ENCODE measurements around the gene R3HDM1.
"Not testable (repeated sequence)": the region's sequence is repeated elsewhere in the genome, so short reads cannot be mapped to it uniquely, and the experiment has no call there.

The R3HDM1 gene

DNA sequence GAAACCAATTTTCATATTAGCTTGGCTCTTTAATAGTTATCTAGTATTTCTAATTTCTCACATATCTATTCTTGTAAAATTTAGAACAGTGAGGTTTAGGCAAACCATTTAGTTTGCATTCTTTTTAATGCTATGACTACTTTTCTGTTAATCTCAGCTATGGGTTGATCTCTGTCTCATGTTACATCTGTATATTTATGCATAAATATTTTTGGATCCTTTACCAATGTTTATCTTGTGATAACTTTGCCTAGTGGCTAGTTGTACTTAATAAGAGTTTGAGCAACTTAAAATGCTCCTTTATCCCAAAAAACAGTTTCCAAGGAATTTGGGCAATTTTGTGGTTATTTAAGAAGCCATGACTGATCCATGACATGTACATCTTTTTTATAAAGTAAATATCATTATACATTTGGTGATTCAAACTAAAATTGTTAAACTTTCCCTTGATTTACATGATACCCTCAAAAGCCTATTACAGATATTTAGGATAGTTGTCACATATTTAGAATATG, 86.3 kb downstream of the R3HDM1 start:
- Histone ChIP-seq H3K4me1 (ENCODE audit: insufficient read depth, low read length) (no peaks in the 10 kb centered on the region), H3K9ac (ENCODE audit: low read depth, low read length) (no peak overlapping the region), H3K27ac (ENCODE audit: low read length) (no peak overlapping the region)

DNA sequence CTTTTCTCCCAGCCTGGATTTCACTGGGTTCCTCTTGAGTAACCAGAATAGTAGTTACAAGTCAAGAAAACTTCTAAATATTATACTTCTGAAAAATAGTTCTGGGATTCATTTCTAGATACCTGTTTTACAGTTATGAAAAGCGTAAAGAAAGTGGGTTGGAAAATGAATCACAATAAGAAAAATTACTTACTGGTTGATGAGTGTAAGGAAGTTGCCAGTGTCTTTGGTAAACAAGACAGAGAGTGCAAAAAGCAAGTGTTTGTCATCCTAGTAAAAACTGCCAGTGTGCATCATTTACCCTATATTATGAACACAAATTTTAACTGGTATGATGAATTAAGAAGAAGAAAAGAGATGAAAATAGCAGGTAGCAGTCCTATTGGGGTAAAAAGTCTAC, 88.9 kb downstream of the R3HDM1 start:
- no peak overlapping the region for H3K4me3 ChIP-seq (ENCODE audit: low read length)
- no peaks in the 10 kb centered on the region for H3K27me3 ChIP-seq (ENCODE audit: insufficient read depth, low read length)
- H3K9ac ChIP-seq (ENCODE audit: low read depth, low read length) = no peak overlapping the region
- no peaks in the 10 kb centered on the region for H3K9me3 ChIP-seq (ENCODE audit: insufficient read depth, low read depth, low read length)
- H3K4me1 ChIP-seq (ENCODE audit: insufficient read depth, low read length) = no peaks in the 10 kb centered on the region
- H3K27ac ChIP-seq (ENCODE audit: low read length) = no peak overlapping the region
- peaks cover 22% of the 10 kb centered on the region; the same call in 1 of the 2 replicates for H3K36me3 ChIP-seq (ENCODE audit: insufficient read depth, low read depth, low read length)

More for the DNA sequence above, 86.3 kb downstream of the R3HDM1 start:
- Histone ChIP-seq H3K9me3 (ENCODE audit: insufficient read depth, low read depth, low read length) (no peaks in the 10 kb centered on the region), H3K4me3 (ENCODE audit: low read length) (no peak overlapping the region), H3K27me3 (ENCODE audit: insufficient read depth, low read length) (no peaks in the 10 kb centered on the region), H3K36me3 (ENCODE audit: insufficient read depth, low read depth, low read length) (peaks cover 12% of the 10 kb centered on the region; the same call in 1 of the 2 replicates)

DNA sequence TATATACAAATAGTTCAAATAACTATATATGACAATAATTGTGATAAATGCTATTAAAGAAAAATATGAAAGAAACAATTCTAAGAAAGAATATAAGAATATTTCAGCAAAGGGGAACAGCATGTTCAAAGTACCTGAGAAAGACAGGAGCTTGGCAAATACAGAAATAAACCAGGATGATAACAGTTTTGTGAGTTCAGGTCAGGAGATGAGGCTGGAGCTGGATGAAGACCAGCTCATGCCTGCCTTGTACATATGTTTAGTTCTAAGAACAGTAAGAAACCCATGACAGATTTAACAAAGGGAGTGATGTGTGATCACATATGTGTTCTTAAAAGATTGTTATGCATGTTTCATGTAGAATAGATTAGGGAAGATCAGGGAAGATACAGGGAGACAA, 98.2 kb downstream of the R3HDM1 start:
- no peaks in the 10 kb centered on the region for H3K4me1 ChIP-seq (ENCODE audit: insufficient read depth, low read length)
- no peak overlapping the region for H3K27ac ChIP-seq (ENCODE audit: low read length)
- H3K9me3 ChIP-seq (ENCODE audit: insufficient read depth, low read depth, low read length) = no peaks in the 10 kb centered on the region
- peaks cover 15% of the 10 kb centered on the region for H3K36me3 ChIP-seq (ENCODE audit: insufficient read depth, low read depth, low read length)
- no peak overlapping the region for H3K4me3 ChIP-seq (ENCODE audit: low read length)
- H3K27me3 ChIP-seq (ENCODE audit: insufficient read depth, low read length) = no peaks in the 10 kb centered on the region
- no peak overlapping the region for H3K9ac ChIP-seq (ENCODE audit: low read depth, low read length)

DNA sequence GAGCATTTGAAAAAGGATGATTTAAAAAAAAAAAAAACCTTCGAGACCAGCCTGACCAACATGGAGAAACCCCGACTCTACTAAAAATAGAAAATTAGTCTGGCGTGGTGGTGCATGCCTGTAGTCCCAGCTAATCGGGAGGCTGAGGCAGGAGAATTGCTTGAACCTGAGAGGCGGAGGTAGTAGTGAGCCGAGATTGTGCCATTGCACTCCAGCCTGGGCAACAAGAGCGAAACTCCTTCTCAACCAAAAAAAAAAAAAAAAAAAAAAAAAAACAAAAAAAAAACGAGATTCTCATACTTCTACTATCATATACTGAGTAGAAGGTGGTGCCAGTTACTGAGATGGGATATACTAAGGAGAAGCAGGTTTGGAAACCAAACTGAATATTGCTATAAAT, 98.8 kb downstream of the R3HDM1 start:
- not testable (repeated sequence) for H3K4me3 ChIP-seq (ENCODE audit: low read length)

DNA sequence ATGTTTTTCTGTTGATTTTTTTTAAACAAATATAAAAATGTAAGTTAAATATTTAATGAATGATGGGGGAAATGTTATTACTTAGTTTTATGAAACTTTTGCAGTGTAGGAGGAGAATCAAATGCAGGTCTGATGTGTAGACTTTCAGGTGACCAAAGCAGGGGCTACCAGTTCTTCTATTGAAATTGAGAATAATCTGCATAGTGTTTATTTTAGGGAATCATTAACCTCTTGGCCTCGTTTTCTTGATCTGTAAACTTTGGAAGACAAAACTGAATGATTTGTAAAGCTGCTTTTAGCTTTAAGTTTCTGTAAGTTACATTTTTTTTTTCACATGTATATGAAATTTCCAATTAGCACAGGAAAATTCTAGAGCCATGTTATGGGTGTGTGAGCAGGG, 99.2 kb downstream of the R3HDM1 start:
- Histone ChIP-seq H3K9me3 (ENCODE audit: insufficient read depth, low read depth, low read length) (no peaks in the 10 kb centered on the region), H3K36me3 (ENCODE audit: insufficient read depth, low read depth, low read length) (peaks cover 22% of the 10 kb centered on the region), H3K4me3 (ENCODE audit: low read length) (no peak overlapping the region), H3K4me1 (ENCODE audit: insufficient read depth, low read length) (no peaks in the 10 kb centered on the region), H3K27me3 (ENCODE audit: insufficient read depth, low read length) (no peaks in the 10 kb centered on the region), H3K27ac (ENCODE audit: low read length) (no peak overlapping the region), H3K9ac (ENCODE audit: low read depth, low read length) (no peak overlapping the region)

More for the DNA sequence above, 98.8 kb downstream of the R3HDM1 start:
- not testable (repeated sequence) for H3K27ac ChIP-seq (ENCODE audit: low read length); H3K27me3 ChIP-seq (ENCODE audit: insufficient read depth, low read length); H3K9me3 ChIP-seq (ENCODE audit: insufficient read depth, low read depth, low read length); H3K9ac ChIP-seq (ENCODE audit: low read depth, low read length); H3K4me1 ChIP-seq (ENCODE audit: insufficient read depth, low read length)
- peaks cover 17% of the 10 kb centered on the region for H3K36me3 ChIP-seq (ENCODE audit: insufficient read depth, low read depth, low read length)

DNA sequence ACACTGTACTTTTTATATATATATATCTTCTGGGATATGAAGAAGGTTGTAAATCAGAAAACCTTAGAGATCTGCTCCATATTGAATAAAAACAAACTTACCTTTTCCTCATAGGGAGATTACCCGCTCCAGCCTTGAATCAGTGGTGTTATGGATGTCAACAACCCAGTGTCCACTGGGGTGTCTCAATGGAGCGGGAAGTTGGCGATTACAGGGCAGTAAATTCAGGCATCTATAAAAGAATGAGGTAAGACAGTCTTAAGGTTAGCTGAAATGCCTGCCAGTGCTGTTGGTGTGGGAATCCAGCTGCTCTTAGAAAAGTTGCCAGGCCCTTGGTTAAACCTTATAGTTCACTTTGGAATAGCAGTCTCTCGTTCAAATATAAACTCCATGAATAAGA, 102.3 kb downstream of the R3HDM1 start:
- Histone ChIP-seq H3K4me1 (ENCODE audit: insufficient read depth, low read length) (no peaks in the 10 kb centered on the region), H3K36me3 (ENCODE audit: insufficient read depth, low read depth, low read length) (peaks cover 53% of the 10 kb centered on the region)

DNA sequence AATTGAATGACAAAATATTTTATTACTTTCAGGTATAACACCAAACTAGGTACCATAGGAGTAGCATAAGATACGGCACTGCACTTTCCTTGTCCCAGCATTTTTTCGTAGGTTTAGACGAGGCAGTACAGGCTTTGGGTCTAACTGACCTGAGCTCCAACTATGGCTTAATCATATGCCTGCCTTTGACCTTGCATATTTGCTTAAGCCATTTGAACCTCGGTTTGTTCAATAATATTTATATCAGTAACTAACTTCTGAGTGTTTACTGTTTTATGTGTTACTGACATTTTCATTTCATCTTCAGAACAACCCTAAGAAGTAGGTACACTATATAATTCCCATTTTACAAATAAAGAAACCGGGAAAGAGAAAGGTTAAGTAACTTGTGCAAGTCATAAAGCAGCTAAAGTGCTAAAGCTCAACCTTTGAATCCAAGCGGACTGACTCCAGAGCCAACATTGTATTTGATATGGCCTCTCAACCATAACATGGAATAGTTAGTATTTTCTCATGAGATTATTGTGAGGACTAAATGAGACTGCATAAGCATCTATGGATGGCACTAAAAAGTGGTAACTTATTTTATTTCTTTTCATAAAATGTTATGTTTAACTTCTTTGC, 104.0 kb downstream of the R3HDM1 start:
- H3K27me3 ChIP-seq (ENCODE audit: insufficient read depth, low read length) = no peaks in the 10 kb centered on the region
- H3K36me3 ChIP-seq (ENCODE audit: insufficient read depth, low read depth, low read length) = peaks cover 69% of the 10 kb centered on the region
- no peak overlapping the region for H3K9ac ChIP-seq (ENCODE audit: low read depth, low read length)
- H3K4me1 ChIP-seq (ENCODE audit: insufficient read depth, low read length) = no peaks in the 10 kb centered on the region
- H3K9me3 ChIP-seq (ENCODE audit: insufficient read depth, low read depth, low read length) = no peaks in the 10 kb centered on the region
- no peak overlapping the region for H3K27ac ChIP-seq (ENCODE audit: low read length)
- H3K4me3 ChIP-seq (ENCODE audit: low read length) = no peak overlapping the region

More for the DNA sequence above, 102.3 kb downstream of the R3HDM1 start:
- H3K27me3 ChIP-seq (ENCODE audit: insufficient read depth, low read length) = no peaks in the 10 kb centered on the region
- no peaks in the 10 kb centered on the region for H3K9me3 ChIP-seq (ENCODE audit: insufficient read depth, low read depth, low read length)
- H3K4me3 ChIP-seq (ENCODE audit: low read length) = no peak overlapping the region
- no peak overlapping the region for H3K27ac ChIP-seq (ENCODE audit: low read length)
- H3K9ac ChIP-seq (ENCODE audit: low read depth, low read length) = no peak overlapping the region

DNA sequence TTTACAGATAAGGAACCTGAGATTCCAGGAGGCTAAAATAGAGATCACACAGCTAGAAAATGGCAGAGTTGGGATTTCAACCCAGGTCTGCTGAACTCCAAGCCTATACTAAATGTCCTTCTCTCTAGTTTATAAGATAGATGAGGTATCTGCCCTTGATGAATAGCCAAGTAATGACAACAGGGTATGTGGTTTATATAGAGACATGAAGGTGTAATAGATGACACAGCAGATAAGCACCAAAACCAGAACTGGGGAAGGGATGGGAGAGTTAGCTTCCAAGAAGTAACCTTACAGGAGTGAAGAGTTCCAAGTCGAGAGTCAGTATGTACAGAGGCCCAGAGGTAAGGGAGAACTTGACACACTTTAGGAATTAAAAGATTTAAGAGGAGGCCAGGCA, 105.7 kb downstream of the R3HDM1 start:
- H3K27ac ChIP-seq (ENCODE audit: low read length) = no peak overlapping the region
- H3K36me3 ChIP-seq (ENCODE audit: insufficient read depth, low read depth, low read length) = peaks cover 76% of the 10 kb centered on the region
- no peaks in the 10 kb centered on the region for H3K27me3 ChIP-seq (ENCODE audit: insufficient read depth, low read length)
- no peaks in the 10 kb centered on the region for H3K4me1 ChIP-seq (ENCODE audit: insufficient read depth, low read length)
- no peak overlapping the region for H3K9ac ChIP-seq (ENCODE audit: low read depth, low read length)
- no peaks in the 10 kb centered on the region for H3K9me3 ChIP-seq (ENCODE audit: insufficient read depth, low read depth, low read length)
- no peak overlapping the region for H3K4me3 ChIP-seq (ENCODE audit: low read length)

DNA sequence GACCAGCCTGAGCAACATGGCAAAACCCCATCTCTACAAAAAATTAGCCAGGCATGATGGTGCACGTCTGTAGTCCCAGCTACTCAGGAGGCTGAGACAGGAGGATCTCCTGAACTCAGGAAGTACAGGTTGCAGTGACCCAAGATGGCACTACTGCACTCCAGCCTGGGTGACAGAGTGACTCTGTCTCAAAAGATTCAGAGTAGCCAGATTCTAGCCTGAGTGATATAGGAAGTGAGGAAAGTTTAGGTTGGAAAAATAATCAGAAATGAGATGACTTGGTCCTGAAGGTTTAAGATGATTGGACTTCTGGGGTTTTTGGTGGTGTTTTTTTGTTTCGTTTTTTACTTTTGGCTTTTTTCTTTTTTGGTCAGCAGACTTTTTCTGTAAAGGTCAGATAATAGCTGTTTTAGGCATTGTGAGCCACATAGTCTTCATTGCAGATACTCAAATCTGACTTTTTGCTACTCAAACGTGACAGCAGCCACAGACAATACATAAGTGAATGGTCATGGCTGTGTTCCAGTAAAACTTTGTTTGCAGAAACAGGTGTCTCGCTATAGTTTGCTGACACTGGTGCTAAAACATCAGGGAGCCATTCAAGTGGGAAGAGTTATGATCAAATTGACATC, 106.3 kb downstream of the R3HDM1 start:
- H3K9ac ChIP-seq (ENCODE audit: low read depth, low read length) = no peak overlapping the region
- H3K4me3 ChIP-seq (ENCODE audit: low read length) = no peak overlapping the region
- no peaks in the 10 kb centered on the region for H3K27me3 ChIP-seq (ENCODE audit: insufficient read depth, low read length)
- no peak overlapping the region for H3K27ac ChIP-seq (ENCODE audit: low read length)
- H3K36me3 ChIP-seq (ENCODE audit: insufficient read depth, low read depth, low read length) = peaks cover 75% of the 10 kb centered on the region
- H3K9me3 ChIP-seq (ENCODE audit: insufficient read depth, low read depth, low read length) = no peaks in the 10 kb centered on the region
- no peaks in the 10 kb centered on the region for H3K4me1 ChIP-seq (ENCODE audit: insufficient read depth, low read length)

DNA sequence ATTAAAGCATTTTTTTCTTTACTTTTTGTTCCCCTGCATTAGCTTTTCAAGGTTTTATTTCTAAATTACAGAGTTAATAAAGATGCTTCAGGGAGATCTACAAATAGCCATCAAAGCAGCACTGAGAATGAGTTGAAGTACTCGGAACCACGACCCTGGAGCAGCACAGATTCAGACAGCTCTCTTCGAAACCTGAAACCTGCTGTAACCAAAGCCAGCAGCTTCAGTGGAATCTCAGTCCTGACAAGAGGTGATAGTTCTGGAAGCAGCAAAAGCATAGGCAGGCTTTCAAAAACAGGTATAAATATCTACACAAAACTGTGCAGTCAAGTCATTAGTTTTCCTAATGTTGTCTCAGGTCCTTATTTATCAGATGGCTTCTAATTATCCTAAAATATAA, 107.5 kb downstream of the R3HDM1 start:
- H3K9me3 ChIP-seq (ENCODE audit: insufficient read depth, low read depth, low read length) = no peaks in the 10 kb centered on the region
- no peaks in the 10 kb centered on the region for H3K27me3 ChIP-seq (ENCODE audit: insufficient read depth, low read length)
- H3K9ac ChIP-seq (ENCODE audit: low read depth, low read length) = no peak overlapping the region
- H3K36me3 ChIP-seq (ENCODE audit: insufficient read depth, low read depth, low read length) = peaks cover 84% of the 10 kb centered on the region
- no peaks in the 10 kb centered on the region for H3K4me1 ChIP-seq (ENCODE audit: insufficient read depth, low read length)
- H3K27ac ChIP-seq (ENCODE audit: low read length) = no peak overlapping the region
- no peak overlapping the region for H3K4me3 ChIP-seq (ENCODE audit: low read length)

DNA sequence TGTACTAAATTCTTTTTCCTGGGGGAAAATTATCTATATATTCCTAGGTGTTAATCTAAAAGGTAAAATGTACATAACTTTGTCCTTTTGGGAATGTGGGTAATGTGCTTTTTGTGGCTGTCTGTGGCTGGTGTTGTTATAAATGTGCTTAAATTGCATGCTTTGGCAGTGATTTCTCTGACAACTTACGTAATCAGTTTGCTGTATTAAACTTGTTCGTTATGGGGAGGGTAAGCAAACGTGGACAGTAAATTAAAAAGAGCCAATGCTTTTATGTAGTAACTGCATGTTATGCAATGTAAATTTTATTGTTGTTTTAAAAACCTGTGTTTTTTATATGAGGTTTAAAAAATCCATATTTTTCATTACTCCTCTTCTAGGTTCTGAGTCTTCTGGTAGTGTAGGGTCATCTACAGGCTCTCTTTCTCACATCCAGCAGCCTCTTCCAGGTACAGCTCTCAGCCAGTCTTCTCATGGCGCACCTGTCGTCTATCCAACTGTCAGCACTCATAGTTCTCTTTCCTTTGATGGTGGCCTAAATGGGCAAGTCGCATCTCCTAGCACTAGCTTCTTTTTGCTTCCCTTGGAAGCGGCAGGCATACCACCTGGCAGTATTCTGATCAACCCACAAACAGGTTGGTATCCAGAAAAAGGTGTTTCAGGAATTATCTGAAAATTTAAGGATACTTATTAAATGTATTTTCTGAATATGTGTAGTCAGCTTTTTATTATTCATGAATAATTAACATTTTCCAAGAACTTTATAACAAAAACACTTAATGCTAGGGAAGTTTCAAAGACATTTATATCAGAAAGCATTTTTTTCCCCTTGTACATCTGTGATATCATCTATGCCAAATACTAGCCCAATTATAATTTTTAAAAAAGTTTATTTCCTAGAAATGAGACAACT, 110.1 kb downstream of the R3HDM1 start:
- Histone ChIP-seq H3K36me3 (ENCODE audit: insufficient read depth, low read depth, low read length) (peaks cover 89% of the 10 kb centered on the region), H3K9ac (ENCODE audit: low read depth, low read length) (no peak overlapping the region), H3K9me3 (ENCODE audit: insufficient read depth, low read depth, low read length) (no peaks in the 10 kb centered on the region), H3K27ac (ENCODE audit: low read length) (no peak overlapping the region), H3K4me3 (ENCODE audit: low read length) (no peak overlapping the region), H3K4me1 (ENCODE audit: insufficient read depth, low read length) (no peaks in the 10 kb centered on the region), H3K27me3 (ENCODE audit: insufficient read depth, low read length) (no peaks in the 10 kb centered on the region)
